GM13976 (cell line): Measurements from ENCODE around the gene TOM1L2.
"Not testable (repeated sequence)": the region's sequence is repeated elsewhere in the genome, so short reads cannot be mapped to it uniquely, and the experiment has no call there.

ENCODE experiments used
- DNase-seq: peaks from one replicate; pipeline ENCODE4 v3.0.0; 2012; ENCODE audit warnings: low spot score
- CTCF ChIP-seq: IDR thresholded peaks from 2 replicates; pipeline ENCODE4 v1.5.1; 2012; ENCODE audit warnings: borderline replicate concordance, mild to moderate bottlenecking; ENCODE audit not compliant: insufficient read depth; ENCODE audit errors: extremely low read depth, missing control alignments, control extremely low read depth
- in situ Hi-C: fragments of 300-500 bp; cut with MboI; formaldehyde crosslinking; loops from one replicate; pipeline ENCODE4 v1.12.0; 2022; ENCODE audit warnings: low sequenced_read_pairs, mixed read lengths, inconsistent platforms; ENCODE audit not compliant: unreplicated experiment

Gene TOM1L2

GRCh38 chr17:17946093-17946492 is 26.1 kb downstream of the TOM1L2 start:
- in situ Hi-C loops = no loop called here
- no peak for TF ChIP-seq CTCF
- DNase-seq = no peak

GRCh38 chr17:17944743-17945142 is 27.5 kb downstream of the TOM1L2 start:
- no peak for DNase-seq
- in situ Hi-C loops = no loop called here
- no peak for TF ChIP-seq CTCF

DNA sequence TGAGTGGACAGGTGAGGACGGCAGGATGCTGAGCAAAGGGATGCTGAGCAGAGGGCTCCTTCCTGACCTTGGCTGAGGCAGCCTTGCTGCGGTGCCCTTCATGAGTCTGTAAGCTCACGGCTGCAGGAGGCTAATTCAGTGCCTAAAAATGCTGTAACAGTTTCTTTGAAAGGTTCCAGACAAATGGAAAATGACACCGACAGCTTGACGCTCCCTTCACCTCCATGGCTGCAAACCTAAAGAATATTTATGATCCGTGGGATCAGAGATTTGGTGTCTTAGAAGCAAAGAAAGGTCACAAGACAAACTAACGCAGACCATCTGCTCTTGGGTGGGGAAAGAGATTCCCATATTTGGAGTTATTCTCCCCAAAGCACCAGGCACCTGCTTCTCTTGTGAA is 28.0 kb downstream of the TOM1L2 start:
- TF ChIP-seq CTCF = no peak
- in situ Hi-C loops = no loop called here
- no peak for DNase-seq

DNA sequence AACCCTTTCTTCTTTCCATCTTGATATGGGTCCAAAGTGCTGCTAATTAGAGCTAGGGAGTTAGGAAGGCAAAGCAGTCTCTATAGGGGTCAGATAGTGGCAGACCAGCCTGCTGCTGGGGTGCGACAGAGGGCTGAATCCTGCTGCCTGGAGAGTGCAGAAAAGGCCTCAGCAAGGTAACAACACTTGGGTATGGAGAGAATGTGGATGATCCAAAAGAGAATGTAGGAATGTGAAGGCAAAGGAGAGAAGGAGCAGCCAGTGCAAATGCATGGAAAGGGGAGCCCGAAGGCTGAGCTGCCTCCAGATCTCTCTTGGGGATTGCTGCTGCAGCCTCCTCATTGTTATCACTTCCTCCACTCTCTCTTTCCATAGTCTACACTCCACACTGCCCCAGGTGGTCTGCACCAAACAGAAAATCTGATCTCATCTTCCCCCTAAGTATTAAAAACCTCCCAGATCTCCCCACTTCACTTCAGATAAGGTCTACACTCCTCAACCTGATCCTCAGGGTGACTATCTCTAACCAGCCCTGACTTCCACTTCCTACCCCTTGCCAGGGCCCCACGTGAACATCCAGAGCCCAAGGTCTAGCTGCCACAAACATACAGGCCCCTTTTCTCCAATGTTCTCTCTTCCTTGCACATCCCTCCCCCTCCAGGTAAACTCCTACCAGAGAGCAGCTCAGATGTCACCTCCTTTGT is 28.8 kb downstream of the TOM1L2 start:
- in situ Hi-C loops = no loop called here
- no peak for DNase-seq
- TF ChIP-seq CTCF = no peak

DNA sequence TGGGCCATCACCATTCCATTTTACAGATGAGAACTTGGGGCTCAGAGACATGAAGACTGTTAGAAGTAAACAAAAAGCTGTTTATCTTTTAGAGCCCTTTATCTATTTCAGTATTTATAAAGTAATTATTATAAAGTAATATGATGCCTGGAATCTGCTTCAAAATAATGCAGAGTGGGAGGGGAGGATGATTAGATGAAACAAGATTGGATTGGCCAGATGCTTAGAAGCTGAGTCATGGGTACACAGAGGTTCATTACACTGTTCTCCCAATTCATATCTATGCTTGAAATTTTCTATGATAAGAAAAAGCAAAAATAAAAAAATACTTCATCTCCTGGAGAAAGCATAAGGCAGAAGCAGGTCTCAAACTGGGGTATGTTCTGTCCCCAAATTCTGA is 29.4 kb downstream of the TOM1L2 start:
- in situ Hi-C loops = no loop called here
- no peak for DNase-seq
- TF ChIP-seq CTCF = no peak

GRCh38 chr17:17941015-17941414 is 31.2 kb downstream of the TOM1L2 start:
- DNase-seq = no peak
- in situ Hi-C loops = no loop called here
- TF ChIP-seq CTCF = no peak

DNA sequence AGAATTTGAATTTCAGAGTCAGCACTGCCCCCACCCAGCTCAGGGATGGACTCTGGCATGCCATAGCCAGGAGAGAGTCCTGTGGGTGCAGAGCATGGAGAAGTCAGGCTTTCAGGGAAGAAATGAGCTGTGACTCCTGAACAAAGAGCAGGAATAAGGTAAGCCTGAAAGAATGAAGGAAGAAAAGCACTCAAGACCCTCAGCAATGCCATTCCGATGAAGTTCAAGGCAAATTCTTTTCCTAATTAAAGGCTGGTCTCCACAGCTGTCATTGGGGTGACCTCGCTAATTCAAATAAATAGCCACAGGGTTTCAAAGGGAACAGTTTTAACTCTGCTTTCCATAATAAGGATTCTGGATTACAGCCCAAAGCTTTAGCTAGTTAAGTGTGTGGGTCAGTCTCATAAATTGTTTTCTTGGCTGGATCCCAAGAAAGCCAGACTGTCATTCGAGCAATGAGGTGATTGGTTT is 31.7 kb downstream of the TOM1L2 start:
- in situ Hi-C loops = no loop called here
- TF ChIP-seq CTCF = no peak
- no peak for DNase-seq

DNA sequence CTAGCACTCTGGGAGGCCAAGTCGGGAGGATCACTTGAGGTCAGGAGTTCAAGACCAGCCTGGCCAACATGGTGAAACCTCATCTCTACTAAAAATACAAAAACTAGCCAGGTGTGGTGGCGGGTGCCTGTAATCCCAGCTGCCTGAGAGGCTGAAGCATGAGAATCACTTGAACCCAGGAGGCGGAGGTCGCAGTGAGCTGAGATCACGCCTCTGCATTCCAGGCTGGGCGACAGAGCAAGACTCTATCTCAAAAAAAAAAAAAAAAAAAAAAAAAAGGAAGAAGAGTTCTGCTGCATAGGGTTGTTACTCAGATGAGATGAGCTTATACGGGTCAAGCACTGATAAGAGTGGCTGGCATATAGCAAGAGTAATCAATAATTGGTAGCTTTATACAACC is 32.3 kb downstream of the TOM1L2 start:
- in situ Hi-C loops, DNase-seq: not testable (repeated sequence)
